Loucy (cell line): ENCODE results near the gene RAB9B.

ENCODE experiments used
- H2AFZ ChIP-seq: fragments of 200-600 bp; sonication (generic); 2 replicates; pipeline ENCODE4 v1.6.0; 2016; ENCODE audit warnings: antibody characterized with exemption, mild to moderate bottlenecking, low read length, moderate library complexity
- H3F3A ChIP-seq: fragments of 200-600 bp; 2 replicates; pipeline ENCODE4 v1.6.0; 2016; ENCODE audit warnings: antibody characterized with exemption, low read depth, mild to moderate bottlenecking
- H3K27me3 ChIP-seq: fragments of 200-600 bp; sonication (generic); 2 replicates; pipeline ENCODE4 v1.6.1; 2014; ENCODE audit warnings: low read length, mild to moderate bottlenecking; ENCODE audit not compliant: insufficient read depth, poor library complexity, severe bottlenecking
- H3K36me3 ChIP-seq: fragments of 200-600 bp; sonication (generic); 2 replicates; pipeline ENCODE4 v1.6.1; 2016; ENCODE audit warnings: low read length; ENCODE audit not compliant: insufficient read depth
- H3K4me1 ChIP-seq: fragments of 200-600 bp; sonication (generic); 2 replicates; pipeline ENCODE4 v1.5.1; 2014; ENCODE audit warnings: low read length, mild to moderate bottlenecking; ENCODE audit not compliant: insufficient read depth, poor library complexity, severe bottlenecking
- H3K4me2 ChIP-seq: fragments of 200-600 bp; sonication (generic); 2 replicates; pipeline ENCODE4 v1.6.0; 2014; ENCODE audit warnings: antibody characterized with exemption, low read length, low read depth, mild to moderate bottlenecking; ENCODE audit not compliant: poor library complexity, severe bottlenecking
- H3K4me3 ChIP-seq: fragments of 200-600 bp; sonication (generic); 2 replicates; pipeline ENCODE4 v1.5.1; 2014; ENCODE audit warnings: low read length, mild to moderate bottlenecking, mixed read lengths; ENCODE audit not compliant: poor library complexity, severe bottlenecking
- H3K79me2 ChIP-seq: fragments of 200-600 bp; sonication (generic); 2 replicates; pipeline ENCODE4 v1.6.1; 2014; ENCODE audit warnings: low read length; ENCODE audit not compliant: insufficient read depth
- H3K9ac ChIP-seq: fragments of 200-600 bp; sonication (generic); 2 replicates; pipeline ENCODE4 v1.6.0; 2014; ENCODE audit warnings: mild to moderate bottlenecking, low read depth, low read length, moderate library complexity; ENCODE audit not compliant: poor library complexity, severe bottlenecking
- H3K9me2 ChIP-seq: fragments of 200-600 bp; sonication (generic); replicated peaks from 2 replicates; pipeline ENCODE4 v1.6.1; 2016; ENCODE audit warnings: low read depth, low read length, mixed read lengths
- H3K9me3 ChIP-seq: fragments of 200-600 bp; sonication (generic); 2 replicates; pipeline ENCODE4 v1.6.1; 2014; ENCODE audit warnings: mild to moderate bottlenecking, antibody characterized with exemption, low read length, low read depth; ENCODE audit not compliant: insufficient read depth
- H4K20me1 ChIP-seq: fragments of 200-600 bp; sonication (generic); 2 replicates; pipeline ENCODE4 v1.6.0; 2014; ENCODE audit warnings: antibody characterized with exemption, low read length, mild to moderate bottlenecking; ENCODE audit not compliant: insufficient read depth, poor library complexity, severe bottlenecking
- CTCF ChIP-seq: fragments of 200-600 bp; sonication (generic); conservative IDR thresholded peaks from 2 replicates; pipeline ENCODE4 v1.5.1; 2014; ENCODE audit warnings: mild to moderate bottlenecking, antibody characterized with exemption, low read length
- EZH2phosphoT487 ChIP-seq: fragments of 200-600 bp; IDR thresholded peaks from 2 replicates; pipeline ENCODE4 v1.6.1; 2018; ENCODE audit warnings: antibody characterized with exemption, mild to moderate bottlenecking, moderate library complexity, borderline replicate concordance

Gene RAB9B

GRCh38 chrX:103782640-103783039 is 49.4 kb downstream of the RAB9B start:
- H3K4me3 ChIP-seq = no peak overlapping the region
- H3K36me3 ChIP-seq = no peaks in the 10 kb centered on the region
- H3K4me1 ChIP-seq = no peaks in the 10 kb centered on the region
- no peak overlapping the region for H2AFZ ChIP-seq
- no peaks in the 10 kb centered on the region for H3K9me2 ChIP-seq
- TF ChIP-seq EZH2phosphoT487 = no peak
- no peak for TF ChIP-seq CTCF
- no peaks in the 10 kb centered on the region for H3K79me2 ChIP-seq
- H3K27me3 ChIP-seq = no peaks in the 10 kb centered on the region
- H3K9ac ChIP-seq = no peak overlapping the region
- no peaks in the 10 kb centered on the region for H3F3A ChIP-seq
- H4K20me1 ChIP-seq = no peaks in the 10 kb centered on the region
- no peak overlapping the region for H3K4me2 ChIP-seq
- H3K9me3 ChIP-seq = no peaks in the 10 kb centered on the region

- Histone ChIP-seq H3K9me2 (no peaks in the 10 kb centered on the region), H2AFZ (no peak overlapping the region), H4K20me1 (no peaks in the 10 kb centered on the region), H3K4me3 (no peak overlapping the region), H3K9me3 (no peaks in the 10 kb centered on the region), H3K36me3 (no peaks in the 10 kb centered on the region), H3K4me1 (no peaks in the 10 kb centered on the region), H3F3A (no peaks in the 10 kb centered on the region), H3K4me2 (no peak overlapping the region), H3K9ac (no peak overlapping the region), H3K79me2 (no peaks in the 10 kb centered on the region), H3K27me3 (no peaks in the 10 kb centered on the region)
- TF ChIP-seq EZH2phosphoT487 (no peak), CTCF (no peak)
Measured at GRCh38 chrX:103781706-103782105, 50.4 kb downstream of the RAB9B start.

- H3K9me3 ChIP-seq = no peaks in the 10 kb centered on the region
- H3K4me1 ChIP-seq = no peaks in the 10 kb centered on the region
- no peak overlapping the region for H3K4me2 ChIP-seq
- no peak overlapping the region for H3K4me3 ChIP-seq
- H3K36me3 ChIP-seq = no peaks in the 10 kb centered on the region
- H3K9ac ChIP-seq = no peak overlapping the region
- no peaks in the 10 kb centered on the region for H3F3A ChIP-seq
- H3K79me2 ChIP-seq = no peaks in the 10 kb centered on the region
- H4K20me1 ChIP-seq = no peaks in the 10 kb centered on the region
- no peaks in the 10 kb centered on the region for H3K9me2 ChIP-seq
- no peak overlapping the region for H2AFZ ChIP-seq
- H3K27me3 ChIP-seq = no peaks in the 10 kb centered on the region
- TF ChIP-seq EZH2phosphoT487 (no peak), CTCF (no peak)
Measured at GRCh38 chrX:103781062-103781402, 51.0 kb downstream of the RAB9B start.
